ENCODE measurements around the gene IKZF3.
"Not testable (repeated sequence)": the region's sequence is repeated elsewhere in the genome, so short reads cannot be mapped to it uniquely, and the experiment has no call there.

Gene IKZF3

GRCh38 chr17:39757931-39758873 lies 105.9 kb downstream of the IKZF3 start:
- in situ Hi-C loops (cut with HindIII; ENCODE audit: low sequenced_read_pairs), result no loop called here

- in situ Hi-C loops (cut with HindIII; ENCODE audit: low sequenced_read_pairs), result no loop called here
Measured at GRCh38 chr17:39757176-39757662, 106.9 kb downstream of the IKZF3 start.

GRCh38 chr17:39756380-39757079 lies 107.6 kb downstream of the IKZF3 start:
- in situ Hi-C loops (cut with HindIII; ENCODE audit: low sequenced_read_pairs), result no loop called here

- in situ Hi-C loops (cut with HindIII; ENCODE audit: low sequenced_read_pairs), result no loop called here
Measured at GRCh38 chr17:39755554-39756379, 108.3 kb downstream of the IKZF3 start.

GRCh38 chr17:39754958-39755553 lies 109.1 kb downstream of the IKZF3 start:
- in situ Hi-C loops (cut with HindIII; ENCODE audit: low sequenced_read_pairs), result no loop called here

- in situ Hi-C loops (cut with HindIII; ENCODE audit: low sequenced_read_pairs), result no loop called here
Measured at GRCh38 chr17:39754161-39754957, 109.8 kb downstream of the IKZF3 start.

- in situ Hi-C loops (cut with HindIII; ENCODE audit: low sequenced_read_pairs), result no loop called here
Measured at GRCh38 chr17:39753514-39754160, 110.5 kb downstream of the IKZF3 start.

GRCh38 chr17:39752241-39752881 lies 111.8 kb downstream of the IKZF3 start:
- in situ Hi-C loops (cut with HindIII; ENCODE audit: low sequenced_read_pairs), result no loop called here

GRCh38 chr17:39751637-39752036 lies 112.5 kb downstream of the IKZF3 start:
- in situ Hi-C loops (cut with HindIII; ENCODE audit: low sequenced_read_pairs), result no loop called here

GRCh38 chr17:39751016-39751543 lies 113.0 kb downstream of the IKZF3 start:
- in situ Hi-C loops (cut with HindIII; ENCODE audit: low sequenced_read_pairs), result no loop called here

- in situ Hi-C loops (cut with HindIII; ENCODE audit: low sequenced_read_pairs), result no loop called here
Measured at GRCh38 chr17:39750131-39751015, 113.7 kb downstream of the IKZF3 start.

GRCh38 chr17:39748444-39749034 lies 115.6 kb downstream of the IKZF3 start:
- in situ Hi-C loops (cut with HindIII; ENCODE audit: low sequenced_read_pairs), result not testable (repeated sequence)

- in situ Hi-C loops (cut with HindIII; ENCODE audit: low sequenced_read_pairs), result no loop called here
Measured at GRCh38 chr17:39747745-39748144, 116.4 kb downstream of the IKZF3 start.

- in situ Hi-C loops (cut with HindIII; ENCODE audit: low sequenced_read_pairs), result no loop called here
Measured at GRCh38 chr17:39746145-39746461, 118.0 kb downstream of the IKZF3 start.

GRCh38 chr17:39745335-39746144 lies 118.6 kb downstream of the IKZF3 start:
- in situ Hi-C loops (cut with HindIII; ENCODE audit: low sequenced_read_pairs), result no loop called here

- in situ Hi-C loops (cut with HindIII; ENCODE audit: low sequenced_read_pairs), result loop anchor here (5.0 kb wide), 1 partner anchor 58 kb away; the partner anchor contains the start of gene PGAP3
Measured at GRCh38 chr17:39744836-39745215, 119.3 kb downstream of the IKZF3 start.
